HepG2 (cell line): Measurements from ENCODE around the gene EDEM3.

Source experiments
- SMC3 ChIP-seq: IDR thresholded peaks from 2 replicates; pipeline ENCODE4 v1.6.1; 2011; ENCODE audit warnings: low read length, improper control_type of control experiment
- ZFP37 ChIP-seq: sonication (generic); formaldehyde crosslinking; IDR thresholded peaks from 2 replicates; pipeline ENCODE4 v1.4.0; 2020; ENCODE audit warnings: missing genetic modification reagents, borderline replicate concordance
- TF ChIP-seq, protein P1 (sequence below): sonication (generic); formaldehyde crosslinking; IDR thresholded peaks from 2 replicates; pipeline ENCODE4 v1.5.0; 2020; ENCODE audit warnings: mild to moderate bottlenecking, missing genetic modification reagents, moderate library complexity

DNA sequence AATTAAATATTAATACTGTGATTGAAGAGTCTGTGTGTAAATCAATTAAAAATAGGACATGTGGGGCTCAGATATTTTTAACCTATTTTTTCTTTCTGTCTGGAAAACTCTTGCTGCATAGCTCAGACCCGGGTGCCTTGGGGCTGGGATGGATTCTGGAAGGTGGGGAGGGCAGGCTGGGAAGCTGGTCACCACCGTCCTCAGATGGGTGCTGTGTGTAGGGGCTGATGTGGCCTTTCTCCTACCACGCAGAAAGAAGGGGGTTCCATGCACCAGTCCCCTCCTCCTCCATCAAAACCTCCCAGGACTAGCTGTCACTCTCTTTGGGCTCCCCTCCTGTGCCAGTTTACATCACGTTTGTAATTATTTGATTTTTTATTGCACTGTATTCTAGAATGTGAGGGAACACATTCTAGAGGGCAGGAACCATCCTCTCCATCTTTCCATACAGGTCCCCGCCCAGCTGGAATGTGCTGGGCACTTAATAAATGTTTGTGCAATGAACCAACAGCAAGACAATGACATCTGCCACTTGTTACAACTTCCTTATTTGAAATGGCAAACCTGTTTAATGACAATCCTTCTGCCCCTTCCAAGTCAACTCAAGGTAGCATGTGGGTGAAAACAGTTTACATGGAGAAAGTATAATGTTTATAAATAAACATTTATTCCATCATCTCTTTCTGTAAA is 104.3 kb downstream of the EDEM3 start:
- TF ChIP-seq, protein P1, sequence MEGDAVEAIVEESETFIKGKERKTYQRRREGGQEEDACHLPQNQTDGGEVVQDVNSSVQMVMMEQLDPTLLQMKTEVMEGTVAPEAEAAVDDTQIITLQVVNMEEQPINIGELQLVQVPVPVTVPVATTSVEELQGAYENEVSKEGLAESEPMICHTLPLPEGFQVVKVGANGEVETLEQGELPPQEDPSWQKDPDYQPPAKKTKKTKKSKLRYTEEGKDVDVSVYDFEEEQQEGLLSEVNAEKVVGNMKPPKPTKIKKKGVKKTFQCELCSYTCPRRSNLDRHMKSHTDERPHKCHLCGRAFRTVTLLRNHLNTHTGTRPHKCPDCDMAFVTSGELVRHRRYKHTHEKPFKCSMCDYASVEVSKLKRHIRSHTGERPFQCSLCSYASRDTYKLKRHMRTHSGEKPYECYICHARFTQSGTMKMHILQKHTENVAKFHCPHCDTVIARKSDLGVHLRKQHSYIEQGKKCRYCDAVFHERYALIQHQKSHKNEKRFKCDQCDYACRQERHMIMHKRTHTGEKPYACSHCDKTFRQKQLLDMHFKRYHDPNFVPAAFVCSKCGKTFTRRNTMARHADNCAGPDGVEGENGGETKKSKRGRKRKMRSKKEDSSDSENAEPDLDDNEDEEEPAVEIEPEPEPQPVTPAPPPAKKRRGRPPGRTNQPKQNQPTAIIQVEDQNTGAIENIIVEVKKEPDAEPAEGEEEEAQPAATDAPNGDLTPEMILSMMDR (CRISPR knock-in tag) = no peak
- TF ChIP-seq ZFP37 (CRISPR knock-in tag) (no peak), SMC3 (no peak)
